ENCODE results near the gene NID2.
A peak's percentile ranks its signal among the peaks of the same experiment; 100 is the strongest.

NID2 gene

DNA sequence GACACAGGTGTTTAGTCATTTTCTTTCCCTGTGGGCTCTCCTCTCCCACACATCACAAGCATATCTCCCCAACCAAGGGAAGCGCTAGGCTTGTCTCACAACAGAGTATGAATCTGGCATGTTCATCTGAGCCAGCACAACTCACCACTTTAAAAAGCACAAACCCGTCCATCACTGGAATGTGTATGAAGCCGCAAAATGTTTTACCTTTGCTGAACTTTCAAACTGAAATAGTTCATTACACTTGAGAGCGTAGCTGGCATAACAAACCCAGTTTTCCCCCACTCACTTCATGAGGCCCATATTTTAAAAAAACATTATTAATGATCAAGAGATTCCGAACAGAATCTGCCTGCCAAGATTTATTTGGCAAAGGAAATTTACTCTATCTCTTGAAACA, 15.8 kb downstream of the NID2 start:
- no peak for DNase-seq

DNA sequence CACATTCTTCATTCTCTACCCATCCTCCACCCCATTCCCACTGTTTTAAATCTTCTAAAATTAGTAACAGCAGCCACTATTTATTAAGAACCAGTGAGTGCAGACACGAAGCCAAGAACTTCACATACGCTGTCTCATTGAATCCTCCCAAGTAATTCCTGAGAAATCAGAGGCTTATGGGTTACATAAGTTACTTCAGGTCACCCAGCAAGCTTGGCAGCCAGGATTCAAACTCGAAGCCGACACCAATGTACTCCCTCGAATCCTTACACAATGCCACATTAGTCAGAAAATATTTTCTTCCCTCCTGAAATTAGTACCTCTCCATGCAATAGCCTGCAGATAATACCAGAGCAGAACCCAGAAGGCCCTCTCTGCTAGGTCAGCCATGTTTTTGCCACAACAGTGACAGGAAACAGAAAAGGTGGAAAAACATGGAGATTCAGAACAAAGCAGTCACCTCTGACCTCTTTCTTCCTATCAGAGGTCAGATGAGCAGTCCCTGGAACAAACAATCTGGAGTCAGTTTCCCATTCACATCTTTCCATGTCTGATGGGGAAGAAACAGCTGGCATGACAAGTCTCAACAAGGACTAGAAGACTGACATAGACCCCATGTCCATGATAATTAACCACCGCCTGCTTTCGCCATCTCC, 16.4 kb downstream of the NID2 start:
- DNase-seq: no peak

DNA sequence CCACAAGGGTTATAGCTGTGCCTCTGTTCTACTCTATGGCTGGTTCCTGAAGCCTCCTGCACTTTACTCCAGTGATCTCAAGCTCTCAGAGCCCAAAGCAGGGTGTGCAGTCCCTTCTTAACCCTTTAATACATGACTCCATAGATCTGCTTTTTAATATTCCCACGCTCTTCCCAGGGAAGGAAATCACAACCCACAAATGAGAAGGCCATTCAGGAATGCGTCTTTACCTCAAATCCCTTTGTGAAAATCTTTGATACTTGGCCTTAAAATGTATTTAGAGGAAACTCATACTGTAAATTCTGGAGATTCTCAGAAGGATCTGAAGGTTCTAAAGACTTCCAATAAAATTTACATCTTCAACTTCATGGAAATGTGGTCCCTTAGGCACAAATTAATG, 17.0 kb downstream of the NID2 start:
- DNase-seq: no peak

DNA sequence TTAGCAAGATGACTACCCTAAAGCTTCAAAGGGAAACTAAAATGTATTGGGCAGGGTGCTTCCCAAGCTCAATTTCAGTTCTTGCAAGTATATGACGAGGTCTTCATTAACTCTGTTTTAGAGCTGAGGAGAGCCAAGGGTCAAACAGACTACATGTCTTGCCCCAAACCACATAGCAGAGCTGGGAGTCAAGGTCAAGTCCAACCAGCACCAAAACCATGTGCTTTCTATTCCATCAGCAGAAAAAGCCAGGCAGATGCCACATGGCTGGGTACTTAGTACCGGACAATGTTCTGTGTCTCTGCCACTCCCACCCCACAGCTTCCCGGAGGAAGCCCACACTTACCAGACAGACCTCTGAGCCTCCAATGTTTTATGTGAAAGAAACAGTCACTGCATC, 17.6 kb downstream of the NID2 start:
- no peak for DNase-seq

DNA sequence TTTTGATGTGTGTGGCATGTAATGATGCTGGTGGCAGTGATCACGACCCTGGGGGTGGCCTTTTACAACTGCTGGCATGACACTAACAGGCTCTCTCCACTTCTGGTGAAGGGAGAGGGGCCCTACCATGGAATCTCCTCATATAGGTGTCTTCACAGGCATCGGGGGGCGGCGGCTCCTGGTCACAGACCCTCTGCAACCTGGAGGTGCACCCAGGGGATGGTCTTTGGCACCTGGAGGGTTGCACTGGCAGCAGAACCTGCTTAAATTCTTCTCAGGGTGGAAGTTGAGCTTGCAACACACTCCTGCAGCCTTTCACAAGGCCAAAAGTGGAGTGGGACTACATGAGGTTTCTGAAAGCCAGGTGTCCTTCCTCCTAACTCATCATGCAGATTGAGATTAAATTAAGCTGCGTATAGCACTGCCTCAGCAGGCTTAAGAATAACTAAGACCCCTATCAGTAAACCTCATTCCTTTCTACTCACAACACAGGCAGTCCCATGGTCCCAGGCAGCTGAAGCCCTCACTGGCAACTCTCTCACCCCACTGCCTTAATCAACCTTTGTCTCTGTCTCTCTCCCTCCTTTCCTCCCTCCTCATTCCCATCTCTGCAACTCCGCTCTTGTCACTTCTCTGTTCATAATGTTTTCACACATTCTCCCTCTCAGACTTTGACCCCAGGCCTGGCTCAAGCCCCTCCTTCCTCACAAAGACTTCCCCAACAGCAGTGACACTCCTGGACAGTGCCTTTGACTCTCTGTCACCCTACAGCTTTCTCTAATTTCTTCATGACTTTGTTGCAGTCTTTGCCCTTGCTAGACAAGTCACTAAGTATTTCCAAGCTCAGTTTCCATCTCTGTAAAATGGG, 18.9 kb downstream of the NID2 start:
- DNase-seq: no peak

DNA sequence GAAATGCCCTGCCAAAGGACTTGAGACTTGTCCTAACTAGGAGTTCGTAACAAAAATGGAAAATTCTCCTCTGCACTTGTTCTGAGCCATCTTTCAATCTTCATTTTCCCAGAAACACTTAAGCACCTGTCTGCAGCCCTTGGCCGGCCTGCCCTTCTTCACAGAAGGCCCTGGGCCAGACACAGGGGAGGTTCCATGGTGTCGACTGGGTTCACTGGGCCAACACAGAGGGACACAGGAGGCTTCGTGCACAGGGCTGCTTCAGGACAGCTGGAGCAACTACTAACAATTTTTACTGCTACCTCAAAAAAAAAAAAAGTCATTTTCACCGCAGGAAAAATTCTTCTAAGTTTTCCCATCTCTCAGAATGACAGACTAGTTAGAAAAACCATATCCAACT, 19.6 kb downstream of the NID2 start:
- DNase-seq: no peak

DNA sequence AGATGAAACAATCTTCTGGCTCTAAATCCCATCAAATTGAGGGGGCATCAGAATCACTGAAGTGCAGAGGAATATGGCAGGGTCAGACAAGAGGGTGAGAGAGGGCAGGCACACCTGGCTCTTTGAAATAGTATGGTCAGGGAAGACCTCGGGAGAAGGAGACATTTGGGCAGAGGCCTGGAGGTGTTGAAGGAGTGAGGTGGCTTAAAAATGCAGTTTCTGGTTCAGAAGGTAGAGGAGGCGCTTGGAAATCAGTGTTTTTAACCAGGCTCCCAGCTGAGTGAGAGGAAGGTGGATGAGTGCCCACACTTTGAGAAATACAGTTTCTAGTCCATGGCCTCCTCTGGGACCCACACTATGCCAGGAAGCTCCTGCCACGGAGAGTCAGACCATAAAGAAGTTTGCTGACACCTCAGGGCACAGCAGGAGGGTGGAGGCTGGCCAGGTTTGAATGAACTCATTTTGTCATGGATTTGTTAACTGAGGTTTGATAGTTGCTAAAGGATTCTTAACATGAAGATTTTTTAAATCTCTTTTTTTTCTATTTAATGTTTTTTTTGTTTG, 20.1 kb downstream of the NID2 start:
- no peak for DNase-seq

DNA sequence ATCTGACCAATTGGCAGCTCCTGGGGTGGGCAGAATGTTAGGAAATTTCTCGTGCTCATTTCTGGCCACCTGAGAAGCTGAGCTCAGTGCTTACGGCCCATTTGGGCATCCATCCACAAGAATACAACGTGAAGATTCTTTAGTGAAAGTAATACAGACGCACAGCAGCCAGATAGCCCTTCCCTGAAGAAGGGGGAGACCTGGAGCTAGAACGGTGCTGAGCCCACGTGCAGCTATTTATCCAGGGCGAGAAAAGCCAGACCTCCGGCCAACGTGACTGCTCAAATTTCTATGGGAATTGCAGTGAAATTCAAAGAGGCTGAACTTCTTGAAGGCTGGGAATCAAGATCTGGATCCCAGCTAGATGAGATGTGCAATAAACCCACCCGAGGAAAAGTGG, 20.7 kb downstream of the NID2 start:
- DNase-seq: no peak

DNA sequence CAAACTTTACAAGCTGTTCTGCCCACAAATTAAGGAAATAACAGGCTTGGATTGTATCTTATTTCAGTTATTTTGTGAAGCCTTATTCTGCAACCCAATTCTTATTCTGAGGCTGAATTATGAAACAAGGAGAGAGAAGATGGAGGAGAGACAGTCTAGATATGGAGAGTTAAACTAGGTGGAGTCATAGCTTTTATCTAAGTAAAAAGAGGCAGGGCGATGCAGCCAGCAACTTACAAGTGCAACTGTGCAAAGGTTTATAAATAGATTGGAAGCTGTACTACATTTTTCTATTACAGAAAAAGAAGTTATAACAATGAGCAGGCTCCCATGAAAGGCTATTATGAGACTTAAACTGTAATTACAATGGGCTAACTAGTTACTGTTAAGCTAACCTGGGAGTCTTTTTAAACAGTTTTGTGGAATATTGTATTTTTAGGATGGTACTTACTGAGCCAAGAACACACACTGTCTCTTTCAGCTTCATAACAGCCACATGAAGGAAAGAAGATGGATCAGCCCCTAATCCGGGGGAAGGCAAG, 22.4 kb downstream of the NID2 start:
- DNase-seq: no peak

DNA sequence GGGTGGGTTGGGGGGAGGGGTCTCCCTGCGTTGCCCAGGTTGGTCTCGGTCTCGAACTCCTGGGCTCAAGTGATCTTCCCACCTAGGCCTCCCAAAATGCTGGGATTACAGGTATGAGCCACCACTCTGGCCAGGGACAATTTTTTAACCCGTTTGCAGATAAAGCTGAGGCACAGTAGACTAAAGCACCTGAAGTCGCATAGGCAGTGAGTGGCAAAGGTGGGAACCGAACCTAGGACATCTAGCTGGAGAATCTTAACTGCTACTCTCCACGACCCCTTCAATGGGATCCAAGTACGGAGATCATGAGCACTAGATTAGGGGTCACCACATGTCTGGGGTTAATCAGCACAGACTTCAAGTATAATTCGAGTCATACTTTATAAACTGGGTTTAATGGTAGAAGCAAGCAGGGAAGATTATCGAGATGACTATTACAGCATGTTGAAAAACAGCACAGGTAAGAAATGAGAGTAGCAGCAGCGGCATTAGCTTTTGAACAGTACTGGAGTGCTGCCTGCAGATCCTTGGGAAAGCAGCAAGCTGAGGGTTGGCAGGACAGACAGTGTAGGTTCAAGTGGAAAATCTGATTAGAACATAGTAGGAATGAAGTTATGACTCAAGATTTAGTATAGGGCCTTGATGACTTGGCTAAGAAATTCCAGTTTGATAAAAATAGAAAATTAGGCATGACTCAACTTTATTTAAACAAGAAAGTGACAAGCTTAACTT, 23.9 kb downstream of the NID2 start:
- DNase-seq: peak; percentile 36

DNA sequence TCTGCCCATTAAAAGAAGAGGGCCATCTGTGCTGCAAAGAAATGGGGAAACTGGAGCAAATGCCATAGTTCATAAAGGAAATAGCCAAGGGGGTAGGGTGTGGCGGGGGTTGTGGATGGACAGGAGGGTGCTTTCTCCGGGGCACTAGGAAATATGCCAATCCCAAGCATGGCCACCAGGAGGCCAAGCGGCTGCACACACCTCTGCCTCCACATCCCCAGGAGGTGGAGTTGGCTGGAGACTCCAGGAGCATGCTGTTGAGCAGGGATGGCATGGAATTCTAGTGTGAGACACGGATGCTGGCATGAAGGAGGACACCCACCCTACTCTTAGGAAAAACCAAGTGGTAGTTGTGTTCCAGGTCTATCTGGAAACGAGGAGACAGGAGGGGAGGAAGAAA, 25.2 kb downstream of the NID2 start:
- peak; percentile 61 for DNase-seq

DNA sequence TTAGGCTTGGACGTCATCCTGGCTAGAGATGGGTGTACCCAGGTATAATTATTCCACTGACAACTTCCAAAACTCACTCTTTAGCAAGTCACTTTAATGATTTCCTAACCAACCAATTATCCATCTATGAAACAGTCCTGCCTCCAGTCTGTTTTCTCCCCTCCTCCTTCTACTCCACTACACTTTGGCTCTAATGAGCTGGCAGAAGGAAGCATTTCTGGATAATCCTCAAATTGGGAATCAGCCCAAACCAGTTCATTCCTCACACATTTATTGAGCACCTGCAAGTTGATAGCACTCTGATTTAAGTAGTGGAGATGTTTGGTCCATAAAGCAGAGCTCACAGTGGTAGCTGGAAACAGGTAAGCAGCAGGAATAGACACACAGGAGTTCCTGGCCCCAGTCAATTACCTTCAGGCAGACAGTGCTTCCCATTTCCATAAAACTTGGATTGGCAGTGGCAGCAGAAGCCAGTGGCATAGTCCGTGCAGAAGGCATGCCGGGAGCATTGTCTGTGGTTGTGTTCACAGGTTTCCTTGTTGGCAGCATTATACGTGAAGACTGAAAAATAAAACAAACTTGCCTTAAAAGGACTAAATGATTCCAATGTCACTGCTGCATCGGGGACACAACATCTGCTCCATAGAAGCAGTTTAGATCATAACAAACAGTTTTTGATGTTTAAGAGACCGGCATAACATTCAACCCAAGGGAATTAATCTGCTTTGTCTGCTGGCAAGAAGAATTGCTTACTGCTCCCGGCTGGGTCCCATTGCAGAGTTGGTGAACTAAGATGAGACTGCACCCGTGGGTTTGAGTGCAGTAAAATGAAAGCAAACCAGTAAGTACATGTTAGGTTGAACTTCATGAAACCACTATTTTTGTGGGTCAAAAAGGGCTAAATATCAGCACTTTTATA, 26.2 kb downstream of the NID2 start:
- DNase-seq: no peak

DNA sequence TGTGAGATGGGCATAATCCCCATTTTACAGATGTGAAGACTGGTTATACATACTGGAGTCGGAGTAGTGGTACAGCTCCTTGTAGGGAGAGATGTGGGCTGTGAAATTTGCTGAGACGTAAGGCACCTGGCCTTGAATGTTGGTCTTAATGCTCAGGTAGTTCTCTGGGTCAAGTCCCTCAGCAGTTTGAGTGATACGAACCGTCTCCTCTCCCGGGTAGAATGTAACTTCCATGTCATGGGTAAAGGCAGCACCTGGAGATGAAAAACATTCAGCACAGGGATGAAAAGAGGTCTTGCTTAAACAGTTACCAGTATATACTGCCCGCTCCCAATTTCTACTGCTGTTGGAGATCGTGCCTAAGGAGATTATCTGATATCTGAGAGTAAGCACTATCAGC, 28.3 kb downstream of the NID2 start:
- no peak for DNase-seq

DNA sequence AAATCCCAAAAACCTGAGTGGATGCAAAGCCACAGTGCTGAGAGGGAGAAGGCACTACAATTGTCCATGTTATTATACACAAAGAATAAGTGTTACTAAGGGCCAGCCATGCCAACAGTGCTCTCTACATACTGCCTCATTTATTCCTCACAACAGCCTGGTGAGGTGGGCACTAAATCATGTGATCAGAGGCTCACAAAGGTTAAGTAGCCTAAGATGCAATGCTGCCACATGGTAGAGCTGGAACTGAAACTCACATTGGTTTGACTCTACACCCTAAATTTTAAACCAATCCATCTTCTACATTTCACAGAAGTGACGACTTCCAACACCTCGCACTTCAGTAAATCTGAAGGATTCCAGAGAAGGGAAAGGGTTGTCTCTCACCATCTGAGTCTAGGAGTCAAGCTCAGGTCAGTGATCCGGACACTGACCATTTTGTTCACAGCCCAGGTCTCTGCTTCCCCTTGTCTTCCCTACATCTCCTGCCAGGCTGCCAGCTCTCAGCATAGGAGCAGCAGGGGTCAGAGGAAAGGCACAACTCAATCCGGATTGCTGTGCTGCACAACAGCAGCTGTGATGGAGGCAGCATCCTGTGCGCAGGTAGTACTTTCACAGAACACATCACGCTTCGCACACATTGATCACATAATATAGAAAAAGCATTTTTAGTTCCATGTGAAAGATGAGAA, 29.6 kb downstream of the NID2 start:
- no peak for DNase-seq

DNA sequence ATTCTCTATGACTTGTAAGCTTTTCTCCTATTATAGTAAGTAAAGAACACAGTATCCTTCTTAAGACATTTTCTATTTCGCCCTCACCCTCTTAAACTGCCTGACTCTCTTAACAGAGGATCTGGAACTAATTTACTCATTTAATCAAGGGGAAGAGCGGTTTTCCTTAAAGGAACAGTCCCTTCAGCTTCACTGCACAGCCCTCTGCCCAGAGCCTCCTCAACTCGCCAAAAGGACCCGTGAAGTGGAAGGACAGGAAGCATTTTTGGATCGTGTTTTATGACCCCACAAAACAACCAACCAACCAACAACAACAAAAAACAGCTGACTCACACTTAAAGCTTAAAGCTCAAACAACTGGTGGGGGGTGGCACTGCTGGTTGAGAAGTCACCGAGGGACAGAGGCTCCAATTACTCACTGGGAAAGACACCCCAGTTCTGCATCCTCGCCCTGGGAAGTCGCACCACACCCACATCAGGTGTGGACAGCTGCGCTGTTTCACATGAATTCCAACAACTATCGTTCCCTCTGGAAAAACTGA, 35.7 kb downstream of the NID2 start:
- DNase-seq: no peak

DNA sequence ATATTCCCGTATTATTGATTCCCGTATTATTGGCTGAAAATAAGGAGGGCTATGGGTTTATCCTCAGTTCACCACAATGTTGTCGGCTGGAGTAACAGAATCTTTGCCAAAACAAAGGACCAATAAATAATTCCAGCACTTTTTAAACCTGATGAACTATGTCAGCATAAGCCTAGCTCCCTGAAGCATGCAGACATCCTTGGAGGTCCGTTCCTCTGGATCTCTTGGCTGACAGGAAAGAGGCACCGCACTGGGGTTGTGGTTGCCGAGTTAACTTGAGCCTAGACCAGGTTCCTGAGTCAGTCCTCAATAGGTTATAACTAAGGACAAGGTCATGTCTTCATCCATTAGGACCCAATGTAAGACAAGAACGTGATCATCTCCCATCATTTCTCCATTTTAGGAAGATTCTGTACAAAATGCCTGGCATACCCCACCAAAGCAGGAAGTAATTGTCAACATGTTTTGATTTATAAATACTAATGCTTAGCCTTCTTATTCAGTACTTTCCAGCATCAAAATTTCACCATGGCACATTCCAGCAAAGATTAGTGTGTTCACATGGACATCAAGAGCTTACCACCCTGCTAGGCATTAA, 36.6 kb downstream of the NID2 start:
- no peak for DNase-seq

DNA sequence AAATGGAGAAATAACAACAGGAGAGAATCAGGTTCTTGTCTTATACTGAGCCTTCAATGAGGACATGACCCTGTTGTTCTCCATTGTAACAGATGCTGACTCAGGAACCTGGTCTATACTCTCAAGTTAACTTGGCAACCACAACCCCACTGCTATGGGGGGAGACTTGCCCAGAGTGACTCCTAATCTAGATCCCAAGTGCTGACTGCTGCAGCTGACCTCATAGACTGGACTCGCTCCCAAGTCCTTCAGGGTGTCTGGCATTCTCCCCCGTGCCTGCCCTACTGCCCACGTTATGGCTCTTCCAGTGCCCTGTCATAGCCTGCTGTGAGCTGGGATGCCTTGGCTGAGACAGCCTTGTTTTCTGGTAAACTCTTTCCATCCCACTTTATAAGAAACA, 37.1 kb downstream of the NID2 start:
- DNase-seq: no peak

DNA sequence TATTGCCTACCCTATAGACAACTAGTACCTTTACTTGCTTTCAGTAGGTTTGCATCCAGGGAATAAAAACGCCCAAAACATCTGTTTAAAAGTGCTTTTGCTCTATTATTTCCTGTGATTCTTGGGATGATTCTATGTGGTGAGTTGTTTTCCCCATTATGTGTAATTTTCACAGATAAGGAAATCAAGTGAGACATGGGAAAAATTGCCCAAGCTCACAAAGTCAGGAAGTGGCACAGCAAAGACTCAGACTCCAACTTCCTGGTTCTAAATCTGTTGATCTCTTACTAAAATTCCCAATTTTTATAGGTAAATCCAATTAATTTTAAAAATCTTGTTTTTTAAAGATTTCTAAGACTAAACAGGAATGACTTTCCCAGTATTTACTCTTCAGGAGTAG, 39.0 kb downstream of the NID2 start:
- no peak for DNase-seq

DNA sequence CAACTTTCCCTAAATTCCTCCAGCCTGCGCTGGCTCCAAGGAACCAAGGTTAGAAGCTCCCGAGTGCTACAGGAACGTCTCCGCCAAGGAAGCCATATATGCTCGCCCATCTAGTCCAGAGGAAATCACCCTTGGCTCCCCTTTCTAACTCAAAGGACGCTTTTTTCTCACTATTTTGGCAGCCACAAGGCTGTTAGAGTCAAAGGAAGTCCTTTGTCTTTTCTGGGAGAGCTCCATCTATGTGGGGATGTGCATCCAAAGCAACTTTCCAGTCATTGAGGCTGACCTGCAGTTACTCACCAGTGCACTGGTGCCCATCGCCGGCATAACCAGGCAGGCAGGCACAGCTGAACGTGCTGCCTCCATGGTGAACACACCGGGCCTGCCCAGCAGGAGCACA, 42.0 kb downstream of the NID2 start:
- DNase-seq: no peak

DNA sequence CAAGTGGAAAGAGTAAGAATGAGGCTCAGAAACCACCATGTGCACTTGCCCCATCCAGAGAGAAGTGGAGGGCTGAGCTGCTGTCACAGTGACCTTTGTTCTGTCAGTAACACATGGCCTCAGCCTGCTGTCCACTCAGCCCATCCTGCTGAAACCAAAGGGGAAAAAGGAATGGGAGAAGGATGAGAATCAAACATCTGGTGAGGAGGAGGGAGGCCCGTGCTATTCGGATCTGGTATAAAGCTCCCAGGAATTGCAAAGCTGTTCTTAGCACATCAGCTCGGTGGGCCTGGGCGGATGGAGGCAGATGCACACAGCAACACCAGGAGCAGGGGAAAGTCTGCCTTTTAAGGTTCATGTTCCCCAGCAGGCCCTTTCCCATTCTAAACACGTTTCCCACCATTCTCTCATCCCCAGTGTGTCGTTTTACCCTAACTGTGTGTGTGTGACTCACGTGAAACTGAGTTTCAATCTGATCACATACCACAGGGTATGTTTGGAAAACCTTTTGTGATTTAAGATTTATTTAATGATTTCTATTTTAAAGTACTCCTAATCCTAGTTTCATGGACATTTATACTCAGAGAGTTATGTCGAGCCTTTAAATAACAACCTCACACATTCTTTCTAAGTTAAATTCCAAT, 42.7 kb downstream of the NID2 start:
- DNase-seq: no peak
